Panc1 (cell line): Measurements from ENCODE around the gene KCTD5. TPM values are rescaled to one million over a fixed set of nuclear protein-coding genes. Genes with fewer than 3 reads are reported as not detected.

ENCODE experiments used
- ATAC-seq: fragments of 200-7000 bp; cut with Tn5 transposase; 2 replicates; pipeline ENCODE4 v1.9.1; 2020; ENCODE audit warnings: mild to moderate bottlenecking, moderate library complexity
- BruUV-seq: library from RNA; stranded (reverse); fragments of 400-500 nt; replicated peaks from 2 replicates; lab custom pipeline; 2021; lab: Mats Ljungman, UMichigan
- CTCF ChIA-PET: fragments of 300-600 bp; sonication (Branson Sonifier 250); formaldehyde crosslinking; loops from one replicate; lab custom pipeline; 2022; ENCODE audit warnings: antibody characterized with exemption; lab: Charles Lee
- POLR2A ChIA-PET: fragments of 300-600 bp; sonication (Branson Sonifier 250); formaldehyde crosslinking; loops from one replicate; lab custom pipeline; 2022; ENCODE audit warnings: antibody characterized with exemption; lab: Charles Lee
- DNase-seq: peaks from one replicate; pipeline ENCODE4 v3.0.0-alpha.2; 2010; ENCODE audit warnings: low read depth, low spot score
- H3K27ac ChIP-seq: 2 replicates; pipeline ENCODE4 v1.5.1; 2011; ENCODE audit warnings: mild to moderate bottlenecking, low read length, inconsistent platforms
- H3K27me3 ChIP-seq: fragments of 200-500 bp; sonication (Bioruptor generic); 2 replicates; pipeline ENCODE4 v1.6.0; 2014; ENCODE audit warnings: low read length, inconsistent platforms; ENCODE audit not compliant: control insufficient read depth, insufficient read depth
- H3K36me3 ChIP-seq: fragments of 200-500 bp; sonication (Bioruptor generic); 2 replicates; pipeline ENCODE4 v1.5.1; 2014; ENCODE audit warnings: inconsistent platforms, mild to moderate bottlenecking, low read length, moderate library complexity; ENCODE audit not compliant: control insufficient read depth, insufficient read depth
- H3K4me1 ChIP-seq: 2 replicates; pipeline ENCODE4 v1.5.1; 2011; ENCODE audit warnings: inconsistent platforms, mild to moderate bottlenecking, low read length, moderate library complexity; ENCODE audit not compliant: control insufficient read depth, insufficient read depth
- H3K4me3 ChIP-seq, 2 experiments: 2 replicates each; pipeline ENCODE4 v1.5.1; 2011 to 2012; ENCODE audit warnings: low read depth in 2 of 2, low read length in 2 of 2, mild to moderate bottlenecking in 2 of 2, inconsistent platforms in 1 of 2, moderate library complexity in 1 of 2
- H3K9me3 ChIP-seq: fragments of 200-500 bp; sonication (Bioruptor generic); 2 replicates; pipeline ENCODE4 v1.5.1; 2014; ENCODE audit warnings: low read depth, mild to moderate bottlenecking, inconsistent platforms, low read length, moderate library complexity; ENCODE audit not compliant: control insufficient read depth, insufficient read depth
- POLR2AphosphoS5 ChIP-seq: IDR thresholded peaks from 2 replicates; pipeline ENCODE4 v1.6.1; 2012; ENCODE audit warnings: mild to moderate bottlenecking, low read depth, low read length, moderate library complexity
- SIN3A ChIP-seq: IDR thresholded peaks from 2 replicates; pipeline ENCODE4 v1.6.1; 2012; ENCODE audit warnings: low read depth, mild to moderate bottlenecking, low read length, moderate library complexity, borderline replicate concordance; ENCODE audit not compliant: insufficient read depth
- TCF7L2 ChIP-seq: IDR thresholded peaks from 2 replicates; pipeline ENCODE4 v1.6.1; 2011; ENCODE audit warnings: mild to moderate bottlenecking, low read depth, low read length, inconsistent platforms
- in situ Hi-C: cut with HindIII; loops from 2 replicates; pipeline ENCODE4 v1.10.0; 2016; ENCODE audit warnings: low sequenced_read_pairs, low pct_unique_long_range_greater_than_20kb
- intact Hi-C: fragments of 100-400 bp; cut with micrococcal nuclease; formaldehyde crosslinking; loops from one replicate; pipeline ENCODE4 v1.10.0; 2022; ENCODE audit not compliant: unreplicated experiment
- total RNA-seq: library from RNA; stranded (reverse); gene quantifications from one replicate; pipeline ENCODE4 v1.2.1, GENCODE V29; 2021; ENCODE audit not compliant: unreplicated experiment
- TF ChIP-seq, protein P1 (sequence below): fragments of 450-650 bp; IDR thresholded peaks from 2 replicates; pipeline ENCODE4 v1.5.1; 2017; ENCODE audit warnings: mild to moderate bottlenecking
- TF ChIP-seq, protein P2 (sequence below), 2 experiments: IDR thresholded peaks; 2 replicates each; pipeline ENCODE4 v1.6.1; 2011 to 2012; ENCODE audit warnings: low read depth in 2 of 2, control low read depth in 1 of 2, low read length in 1 of 2, mild to moderate bottlenecking in 1 of 2, moderate library complexity in 1 of 2; ENCODE audit not compliant: insufficient read depth in 1 of 2

Gene KCTD5
- total RNA-seq, 1 experiment from 2014 or later, result 61.1 TPM

DNA sequence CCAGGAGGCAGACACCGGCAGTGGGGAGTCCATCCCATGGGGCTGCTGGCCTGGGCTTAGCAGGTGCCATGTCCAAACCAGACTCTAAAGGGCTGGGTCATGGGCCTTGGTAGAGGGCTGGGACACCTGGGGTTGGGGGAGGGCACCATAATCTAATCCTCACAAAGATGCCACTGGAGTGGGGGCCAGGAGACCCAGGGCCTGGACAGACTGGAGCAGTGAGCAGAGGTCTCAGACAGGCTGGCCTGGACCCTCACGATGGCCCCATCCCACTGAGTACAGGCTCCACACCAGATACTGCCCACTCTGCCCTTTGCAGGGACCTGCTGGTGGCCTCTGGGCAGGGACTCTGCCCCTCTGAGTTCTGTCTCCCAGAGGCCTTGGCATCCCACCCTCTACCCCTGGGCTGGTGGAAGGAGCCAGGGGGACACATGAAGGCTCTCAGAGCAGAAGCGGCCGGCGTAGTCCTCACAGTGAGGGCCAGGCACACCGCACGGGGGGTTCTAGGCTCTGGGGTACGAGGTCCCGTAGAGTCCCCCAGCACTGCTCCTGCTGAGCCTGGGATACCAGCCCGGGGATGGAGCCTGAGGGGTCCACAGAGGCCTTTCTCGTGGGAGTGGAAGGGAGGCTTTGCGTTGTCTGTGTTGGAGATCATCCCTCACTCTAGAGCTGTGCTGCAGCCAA, 60.1 kb downstream of the KCTD5 start:
- intact Hi-C loops, result no loop called here
- no peak overlapping the region for H3K27ac ChIP-seq
- no peak for TF ChIP-seq POLR2AphosphoS5
- peaks cover 6% of the 10 kb centered on the region for H3K4me1 ChIP-seq
- H3K36me3 ChIP-seq, result no peaks in the 10 kb centered on the region
- H3K9me3 ChIP-seq, result no peaks in the 10 kb centered on the region
- ATAC-seq (no peak), DNase-seq (no peak)
- POLR2A ChIA-PET, result interaction anchor here (0.6 kb wide), 1 partner anchor 629 kb away, joined by 3 read pairs; no protein-coding TSS in a partner anchor
- BruUV-seq, result no TSS peak
- CTCF ChIA-PET, result no interaction called here
- no peaks in the 10 kb centered on the region for H3K27me3 ChIP-seq
- H3K4me3 ChIP-seq, result no peak overlapping the region
- in situ Hi-C loops, result no loop called here

DNA sequence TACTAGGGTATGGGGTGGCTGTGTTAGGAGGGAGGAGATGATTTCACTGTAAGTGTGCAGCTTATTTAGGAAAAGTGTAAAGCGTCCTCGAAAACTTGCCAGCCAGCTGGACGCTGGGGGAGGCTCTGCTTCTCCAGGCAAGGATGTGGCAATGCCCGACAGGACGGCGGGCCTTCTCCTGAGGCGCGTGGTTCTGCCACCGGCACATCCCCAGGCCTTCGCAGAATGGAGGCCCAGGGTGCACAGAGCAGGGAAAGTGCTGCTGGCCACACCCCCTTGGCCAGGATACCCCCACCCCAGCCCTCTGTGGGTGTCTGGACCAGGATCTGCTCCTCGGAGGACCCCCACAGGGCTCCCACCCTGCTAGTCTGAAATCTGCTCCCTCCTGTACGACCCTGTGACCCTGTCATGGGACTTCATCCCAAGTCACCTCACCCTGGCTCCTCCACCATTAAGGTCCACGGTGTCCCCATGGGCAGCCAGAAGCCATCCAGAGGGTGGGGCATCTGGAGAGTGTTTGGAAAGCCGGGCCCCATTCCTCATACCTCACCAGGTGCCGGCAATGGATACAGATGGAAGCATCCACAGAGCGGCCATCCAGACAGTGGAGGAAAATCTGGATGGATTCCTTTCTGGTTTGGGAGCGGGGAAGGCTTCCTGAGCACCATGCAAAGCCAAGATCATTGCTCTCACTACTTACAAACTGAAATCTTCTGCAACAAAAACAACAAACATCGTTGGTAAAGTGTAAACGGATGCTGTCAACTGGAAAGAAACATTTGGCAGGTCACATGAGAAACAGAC, 60.9 kb downstream of the KCTD5 start:
- Histone ChIP-seq H3K9me3 (no peaks in the 10 kb centered on the region), H3K27ac (no peak overlapping the region), H3K27me3 (no peaks in the 10 kb centered on the region), H3K4me3 (no peak overlapping the region), H3K4me1 (peaks cover 6% of the 10 kb centered on the region), H3K36me3 (no peaks in the 10 kb centered on the region)
- TF ChIP-seq TCF7L2 (no peak), POLR2AphosphoS5 (no peak)
- TF ChIP-seq, protein P1, sequence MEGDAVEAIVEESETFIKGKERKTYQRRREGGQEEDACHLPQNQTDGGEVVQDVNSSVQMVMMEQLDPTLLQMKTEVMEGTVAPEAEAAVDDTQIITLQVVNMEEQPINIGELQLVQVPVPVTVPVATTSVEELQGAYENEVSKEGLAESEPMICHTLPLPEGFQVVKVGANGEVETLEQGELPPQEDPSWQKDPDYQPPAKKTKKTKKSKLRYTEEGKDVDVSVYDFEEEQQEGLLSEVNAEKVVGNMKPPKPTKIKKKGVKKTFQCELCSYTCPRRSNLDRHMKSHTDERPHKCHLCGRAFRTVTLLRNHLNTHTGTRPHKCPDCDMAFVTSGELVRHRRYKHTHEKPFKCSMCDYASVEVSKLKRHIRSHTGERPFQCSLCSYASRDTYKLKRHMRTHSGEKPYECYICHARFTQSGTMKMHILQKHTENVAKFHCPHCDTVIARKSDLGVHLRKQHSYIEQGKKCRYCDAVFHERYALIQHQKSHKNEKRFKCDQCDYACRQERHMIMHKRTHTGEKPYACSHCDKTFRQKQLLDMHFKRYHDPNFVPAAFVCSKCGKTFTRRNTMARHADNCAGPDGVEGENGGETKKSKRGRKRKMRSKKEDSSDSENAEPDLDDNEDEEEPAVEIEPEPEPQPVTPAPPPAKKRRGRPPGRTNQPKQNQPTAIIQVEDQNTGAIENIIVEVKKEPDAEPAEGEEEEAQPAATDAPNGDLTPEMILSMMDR, result no peak
- no TSS peak for BruUV-seq
- intact Hi-C loops (no loop called here), in situ Hi-C loops (no loop called here)
- CTCF ChIA-PET, result no interaction called here
- ATAC-seq, result no peak
- DNase-seq, result no peak
- POLR2A ChIA-PET, result no interaction called here

DNA sequence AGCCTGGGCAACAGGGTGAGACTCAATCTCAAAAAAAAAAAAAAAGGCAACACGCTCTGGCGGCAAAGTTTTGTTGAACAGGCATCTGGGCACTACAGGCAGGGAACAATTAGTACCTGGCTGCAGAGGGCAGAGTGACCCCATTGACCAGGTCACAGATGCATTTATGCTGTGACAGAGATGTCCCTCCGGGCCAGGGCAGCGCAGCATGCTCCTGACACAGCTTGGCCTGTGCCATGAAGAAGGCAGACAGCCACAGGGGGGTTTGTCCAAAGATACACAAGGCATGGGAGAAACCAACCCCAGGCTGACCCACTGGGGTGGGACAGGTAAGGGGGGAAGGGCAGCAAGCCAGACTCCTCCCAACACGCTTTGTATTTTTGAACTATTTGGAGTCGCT, 62.4 kb downstream of the KCTD5 start:
- no peaks in the 10 kb centered on the region for H3K4me1 ChIP-seq
- CTCF ChIA-PET, result no interaction called here
- no peaks in the 10 kb centered on the region for H3K9me3 ChIP-seq
- no peak for TF ChIP-seq TCF7L2
- no peak for TF ChIP-seq SIN3A
- TF ChIP-seq, protein P1, result no peak
- no peak for TF ChIP-seq POLR2AphosphoS5
- TF ChIP-seq, protein P2, sequence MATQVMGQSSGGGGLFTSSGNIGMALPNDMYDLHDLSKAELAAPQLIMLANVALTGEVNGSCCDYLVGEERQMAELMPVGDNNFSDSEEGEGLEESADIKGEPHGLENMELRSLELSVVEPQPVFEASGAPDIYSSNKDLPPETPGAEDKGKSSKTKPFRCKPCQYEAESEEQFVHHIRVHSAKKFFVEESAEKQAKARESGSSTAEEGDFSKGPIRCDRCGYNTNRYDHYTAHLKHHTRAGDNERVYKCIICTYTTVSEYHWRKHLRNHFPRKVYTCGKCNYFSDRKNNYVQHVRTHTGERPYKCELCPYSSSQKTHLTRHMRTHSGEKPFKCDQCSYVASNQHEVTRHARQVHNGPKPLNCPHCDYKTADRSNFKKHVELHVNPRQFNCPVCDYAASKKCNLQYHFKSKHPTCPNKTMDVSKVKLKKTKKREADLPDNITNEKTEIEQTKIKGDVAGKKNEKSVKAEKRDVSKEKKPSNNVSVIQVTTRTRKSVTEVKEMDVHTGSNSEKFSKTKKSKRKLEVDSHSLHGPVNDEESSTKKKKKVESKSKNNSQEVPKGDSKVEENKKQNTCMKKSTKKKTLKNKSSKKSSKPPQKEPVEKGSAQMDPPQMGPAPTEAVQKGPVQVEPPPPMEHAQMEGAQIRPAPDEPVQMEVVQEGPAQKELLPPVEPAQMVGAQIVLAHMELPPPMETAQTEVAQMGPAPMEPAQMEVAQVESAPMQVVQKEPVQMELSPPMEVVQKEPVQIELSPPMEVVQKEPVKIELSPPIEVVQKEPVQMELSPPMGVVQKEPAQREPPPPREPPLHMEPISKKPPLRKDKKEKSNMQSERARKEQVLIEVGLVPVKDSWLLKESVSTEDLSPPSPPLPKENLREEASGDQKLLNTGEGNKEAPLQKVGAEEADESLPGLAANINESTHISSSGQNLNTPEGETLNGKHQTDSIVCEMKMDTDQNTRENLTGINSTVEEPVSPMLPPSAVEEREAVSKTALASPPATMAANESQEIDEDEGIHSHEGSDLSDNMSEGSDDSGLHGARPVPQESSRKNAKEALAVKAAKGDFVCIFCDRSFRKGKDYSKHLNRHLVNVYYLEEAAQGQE (IDR thresholded peaks at IDR 0.05; ENCODE audit: insufficient read depth in 1 of 2, low read depth in 2 of 2, low read length in 1 of 2), result no peak
- in situ Hi-C loops, result no loop called here
- no peak overlapping the region for H3K4me3 ChIP-seq
- POLR2A ChIA-PET, result interaction anchor here (0.7 kb wide), 1 partner anchor 17 kb away, joined by 3 read pairs; no protein-coding TSS in a partner anchor
- no TSS peak for BruUV-seq
- H3K36me3 ChIP-seq, result no peaks in the 10 kb centered on the region
- no peak overlapping the region for H3K27ac ChIP-seq
- DNase-seq (no peak), ATAC-seq (no peak)
- no peaks in the 10 kb centered on the region for H3K27me3 ChIP-seq
- intact Hi-C loops, result no loop called here
